HepG2 (cell line): ENCODE data around the gene CSTB. TPM values are rescaled to one million over a fixed set of nuclear protein-coding genes. Genes with fewer than 3 reads are reported as not detected.

Experiments used
- CSRNP1 ChIP-seq: sonication (generic); formaldehyde crosslinking; IDR thresholded peaks from 2 replicates; pipeline ENCODE4 v1.8.1; 2023; ENCODE audit warnings: mild to moderate bottlenecking, missing genetic modification reagents
- ZFP1 ChIP-seq: IDR thresholded peaks from 2 replicates; pipeline ENCODE4 v1.6.1; 2016
- ZNF143 ChIP-seq: sonication (generic); formaldehyde crosslinking; IDR thresholded peaks from 2 replicates; pipeline ENCODE4 v1.4.0; 2020; ENCODE audit warnings: missing genetic modification reagents
- ZNF672 ChIP-seq: sonication (generic); formaldehyde crosslinking; IDR thresholded peaks from 2 replicates; pipeline ENCODE4 v1.8.1; 2022; ENCODE audit warnings: missing genetic modification reagents
- polyA plus RNA-seq, 8 experiments: library from polyadenylated mRNA; depleted of rRNA in 3 of 8; stranded (reverse) in 7 of 8; unstranded in 1 of 8; fragments of >200 nt; fragmentation: Illumina TruSeq in 4 of 8; extraction: Trizol in 4 of 8; gene quantifications; 2 replicates each; pipeline versions ENCODE4 v1.2.1 to v1.2.3, GENCODE V29; 2011 to 2016; ENCODE audit warnings: low read depth in 4 of 8, missing spikeins in 1 of 8, mixed read lengths in 1 of 8; ENCODE audit not compliant: insufficient read depth in 1 of 8
- total RNA-seq, 5 experiments: library from RNA; depleted of rRNA; stranded (reverse); fragments of >200 nt; fragmentation: Illumina TruSeq; extraction: Trizol; gene quantifications; 2 replicates each; pipeline ENCODE4 v1.2.3, GENCODE V29; 2016; ENCODE audit warnings: low read depth in 1 of 5
- TF ChIP-seq, protein P1 (sequence below), 2 experiments: sonication (generic) in 1 of 2; formaldehyde crosslinking in 1 of 2; IDR thresholded peaks; 2 replicates each; pipeline versions ENCODE4 v1.4.0 to v1.6.1; 2018 to 2020; ENCODE audit warnings: missing genetic modification reagents in 2 of 2, borderline replicate concordance in 1 of 2, low read depth in 1 of 2, mild to moderate bottlenecking in 1 of 2, missing biosample characterization in 1 of 2
- TF ChIP-seq, protein P2 (sequence below): sonication (generic); formaldehyde crosslinking; conservative IDR thresholded peaks from 2 replicates; pipeline ENCODE4 v1.8.0; 2022; ENCODE audit warnings: mild to moderate bottlenecking, moderate library complexity, missing genetic modification reagents

The CSTB gene
- total and polyA plus RNA-seq, 2 of the 13 experiments (the other 11 are each of a cell fraction or from before 2014, with no cell fraction given): 11.7 to 94.1 TPM

GRCh38 chr21:43757601-43758000 lies 18.5 kb downstream of the CSTB start (continued):
- TF ChIP-seq, protein P1, sequence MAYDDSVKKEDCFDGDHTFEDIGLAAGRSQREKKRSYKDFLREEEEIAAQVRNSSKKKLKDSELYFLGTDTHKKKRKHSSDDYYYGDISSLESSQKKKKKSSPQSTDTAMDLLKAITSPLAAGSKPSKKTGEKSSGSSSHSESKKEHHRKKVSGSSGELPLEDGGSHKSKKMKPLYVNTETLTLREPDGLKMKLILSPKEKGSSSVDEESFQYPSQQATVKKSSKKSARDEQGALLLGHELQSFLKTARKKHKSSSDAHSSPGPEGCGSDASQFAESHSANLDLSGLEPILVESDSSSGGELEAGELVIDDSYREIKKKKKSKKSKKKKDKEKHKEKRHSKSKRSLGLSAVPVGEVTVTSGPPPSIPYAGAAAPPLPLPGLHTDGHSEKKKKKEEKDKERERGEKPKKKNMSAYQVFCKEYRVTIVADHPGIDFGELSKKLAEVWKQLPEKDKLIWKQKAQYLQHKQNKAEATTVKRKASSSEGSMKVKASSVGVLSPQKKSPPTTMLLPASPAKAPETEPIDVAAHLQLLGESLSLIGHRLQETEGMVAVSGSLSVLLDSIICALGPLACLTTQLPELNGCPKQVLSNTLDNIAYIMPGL (CRISPR knock-in tag; IDR thresholded peaks at IDR 0.05; ENCODE audit: borderline replicate concordance in 1 of 2, low read depth in 1 of 2): no peak
- TF ChIP-seq ZNF672 (CRISPR knock-in tag) (no peak), ZFP1 (CRISPR knock-in tag) (no peak), CSRNP1 (CRISPR knock-in tag) (no peak), ZNF143 (no peak)
- TF ChIP-seq, protein P2, sequence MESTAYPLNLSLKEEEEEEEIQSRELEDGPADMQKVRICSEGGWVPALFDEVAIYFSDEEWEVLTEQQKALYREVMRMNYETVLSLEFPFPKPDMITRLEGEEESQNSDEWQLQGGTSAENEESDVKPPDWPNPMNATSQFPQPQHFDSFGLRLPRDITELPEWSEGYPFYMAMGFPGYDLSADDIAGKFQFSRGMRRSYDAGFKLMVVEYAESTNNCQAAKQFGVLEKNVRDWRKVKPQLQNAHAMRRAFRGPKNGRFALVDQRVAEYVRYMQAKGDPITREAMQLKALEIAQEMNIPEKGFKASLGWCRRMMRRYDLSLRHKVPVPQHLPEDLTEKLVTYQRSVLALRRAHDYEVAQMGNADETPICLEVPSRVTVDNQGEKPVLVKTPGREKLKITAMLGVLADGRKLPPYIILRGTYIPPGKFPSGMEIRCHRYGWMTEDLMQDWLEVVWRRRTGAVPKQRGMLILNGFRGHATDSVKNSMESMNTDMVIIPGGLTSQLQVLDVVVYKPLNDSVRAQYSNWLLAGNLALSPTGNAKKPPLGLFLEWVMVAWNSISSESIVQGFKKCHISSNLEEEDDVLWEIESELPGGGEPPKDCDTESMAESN (CRISPR knock-in tag): no peak
